HG02884 (cell line): ENCODE measurements around the gene CRK.

Experiments used
- ATAC-seq: cut with Tn5 transposase; IDR thresholded peaks from one replicate; pipeline ENCODE4 v1.9.1; 2021; ENCODE audit warnings: mild to moderate bottlenecking, moderate library complexity; ENCODE audit not compliant: unreplicated experiment

The CRK gene

DNA sequence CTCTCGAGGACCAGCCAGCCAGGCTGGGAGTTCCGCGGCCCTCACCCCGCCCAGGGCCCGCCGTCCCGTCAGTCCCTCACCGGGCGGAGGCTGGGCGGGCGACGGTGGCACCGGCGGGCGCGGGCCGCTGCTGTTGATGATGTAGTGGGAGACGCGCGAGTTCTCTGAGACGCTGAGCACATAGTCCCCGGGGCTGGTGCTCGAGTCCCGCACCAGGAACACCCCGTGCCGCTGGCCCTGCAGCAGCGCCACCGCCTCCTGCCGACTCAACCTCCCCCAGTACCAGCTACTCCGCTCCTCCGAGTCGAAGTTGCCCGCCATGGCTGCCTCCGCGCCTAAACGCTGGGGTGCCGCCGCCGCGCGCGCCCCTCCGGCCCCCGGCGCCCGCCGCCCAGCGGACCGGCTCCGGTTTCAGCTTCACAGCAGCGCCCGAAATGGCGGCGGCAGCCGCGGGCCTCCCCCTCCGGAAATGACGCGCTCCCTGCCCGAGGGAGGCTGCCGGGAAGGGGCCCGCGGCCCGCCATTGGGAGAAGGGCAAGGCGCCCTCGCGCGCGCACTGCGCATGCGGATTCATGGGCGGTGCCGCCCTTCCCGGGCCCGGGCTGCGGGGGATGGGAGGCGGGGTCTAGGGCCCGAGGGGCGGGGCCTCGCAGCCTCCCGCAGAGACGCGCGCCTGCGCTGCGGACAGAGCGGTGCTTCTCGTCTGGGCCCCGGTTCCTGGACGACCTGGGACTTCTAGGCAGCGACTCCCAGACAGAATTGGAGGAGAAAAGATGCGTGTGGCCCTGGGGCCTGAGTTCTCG lies at the start of gene CRK:
CRK (minus strand) TSS at position 436 of the 803 bp plus-strand sequence; CDS start at position 321, 115 bp downstream.
- peak; percentile 56 for ATAC-seq

DNA sequence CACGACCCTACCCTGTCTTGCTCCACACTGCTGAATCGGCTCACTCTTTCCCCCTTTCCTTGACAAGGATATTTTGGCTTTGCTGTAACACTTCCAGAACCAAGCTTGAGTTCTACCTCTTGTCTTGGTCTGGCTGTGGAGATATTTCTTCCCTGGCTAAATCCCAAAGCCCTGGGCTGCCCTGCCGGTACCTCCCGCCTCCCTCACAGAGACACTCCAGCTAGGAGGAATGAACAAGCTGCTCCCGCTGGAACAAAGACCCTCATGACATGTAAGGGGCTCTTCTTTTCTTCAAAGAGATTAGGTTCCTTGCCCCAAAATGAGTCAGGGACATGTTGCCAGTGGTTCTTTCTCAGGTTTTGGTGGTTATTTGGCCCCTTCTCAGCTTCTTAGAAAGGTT lies 49.6 kb upstream of the CRK start:
- no peak for ATAC-seq

DNA sequence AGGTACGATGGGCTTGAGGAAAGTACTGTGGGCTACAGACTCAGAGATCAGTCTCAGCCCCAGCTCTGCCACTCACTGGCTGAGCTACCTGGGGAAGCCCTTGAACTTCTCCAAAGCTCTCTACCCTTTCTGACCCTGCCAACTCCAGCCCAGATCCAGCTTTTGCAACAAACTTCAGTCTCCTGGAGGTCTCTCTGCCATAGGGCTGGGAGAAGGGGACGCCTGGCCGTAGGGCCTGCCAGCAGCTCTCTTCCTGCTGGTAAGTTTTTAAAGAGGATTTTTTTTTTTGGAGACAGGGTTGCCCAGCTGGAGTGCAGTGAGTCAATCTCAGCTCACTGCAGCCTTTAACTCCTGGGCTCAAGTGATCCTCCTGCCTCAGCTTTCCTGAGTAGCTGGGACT lies 48.8 kb upstream of the CRK start:
- no peak for ATAC-seq

DNA sequence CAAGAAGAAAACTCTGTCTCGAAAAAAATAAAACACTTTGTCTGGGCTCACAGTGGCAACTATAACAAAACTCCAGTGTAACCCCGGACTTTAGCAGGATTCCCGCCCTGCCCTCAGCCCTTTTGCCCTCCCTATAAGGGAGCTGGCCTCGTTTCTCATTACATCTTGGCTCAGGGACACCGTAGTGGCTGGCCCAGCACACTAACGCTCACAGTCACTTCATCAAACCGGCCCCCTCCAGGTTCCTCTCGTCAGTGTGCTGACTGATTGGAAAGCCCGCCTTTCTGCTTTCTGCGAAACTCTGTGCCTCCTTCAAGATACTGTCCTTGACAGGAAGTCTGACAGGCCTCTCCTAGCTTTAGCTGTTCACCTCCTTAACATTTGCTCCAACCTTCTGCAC lies 47.7 kb upstream of the CRK start:
- ATAC-seq, result no peak

DNA sequence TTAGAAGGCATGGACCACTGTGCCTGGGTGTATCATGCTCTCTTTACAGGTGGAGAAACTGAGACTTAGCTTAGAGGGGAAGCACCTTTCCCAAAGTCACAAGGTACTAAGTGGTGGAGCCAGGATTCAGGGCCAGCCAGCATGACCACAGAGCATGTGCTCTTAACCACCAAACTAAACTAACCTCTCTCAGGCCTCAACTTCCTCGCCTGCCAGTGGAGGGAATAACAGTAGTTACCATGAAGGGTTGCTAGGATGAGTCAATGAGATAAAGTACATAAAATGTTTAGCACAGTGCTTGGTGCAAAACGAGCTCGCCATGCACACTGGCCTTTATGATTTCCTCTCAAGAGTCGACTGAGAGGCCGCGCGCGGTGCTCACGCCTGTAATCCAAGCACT lies 42.8 kb upstream of the CRK start:
- no peak for ATAC-seq

DNA sequence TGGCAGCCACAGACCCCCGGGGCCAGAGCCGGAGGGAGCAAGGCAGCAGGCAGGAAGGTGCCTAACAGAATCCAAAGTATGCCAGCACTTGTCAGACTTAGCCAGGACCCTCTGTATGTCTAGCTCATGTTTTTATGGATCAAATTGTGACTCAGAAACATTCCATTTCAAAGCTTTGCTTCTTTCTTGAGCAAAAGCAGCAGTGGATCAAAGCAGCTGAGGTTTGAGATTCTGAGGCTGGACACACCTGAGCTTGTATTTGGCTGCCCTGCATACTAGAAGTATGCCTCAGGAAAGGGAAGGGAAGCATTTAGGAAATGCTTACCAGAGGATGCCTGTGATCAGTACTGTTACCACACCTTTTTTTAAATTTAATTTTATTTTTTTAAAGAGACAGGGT lies 42.2 kb upstream of the CRK start:
- no peak for ATAC-seq

DNA sequence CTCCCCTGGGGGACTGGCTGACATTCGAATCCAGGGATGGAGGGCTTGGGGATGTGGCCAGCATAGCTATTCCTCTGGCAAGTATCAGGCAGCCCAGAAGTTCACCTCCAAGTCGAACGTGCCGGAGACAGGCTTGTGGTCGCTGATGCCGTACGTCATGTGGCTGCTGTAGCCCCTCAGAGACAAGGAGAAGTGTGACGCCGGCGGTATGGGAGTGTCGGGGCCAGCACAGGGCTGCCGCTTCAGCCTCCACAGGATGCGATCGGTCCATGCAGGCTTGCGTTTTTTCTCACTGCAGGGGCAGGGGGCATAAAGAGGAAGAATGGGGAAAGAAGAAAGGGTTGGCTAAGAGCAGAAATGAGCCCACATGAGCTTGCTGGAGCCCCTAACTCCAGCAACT lies 41.8 kb upstream of the CRK start:
- ATAC-seq, result no peak

DNA sequence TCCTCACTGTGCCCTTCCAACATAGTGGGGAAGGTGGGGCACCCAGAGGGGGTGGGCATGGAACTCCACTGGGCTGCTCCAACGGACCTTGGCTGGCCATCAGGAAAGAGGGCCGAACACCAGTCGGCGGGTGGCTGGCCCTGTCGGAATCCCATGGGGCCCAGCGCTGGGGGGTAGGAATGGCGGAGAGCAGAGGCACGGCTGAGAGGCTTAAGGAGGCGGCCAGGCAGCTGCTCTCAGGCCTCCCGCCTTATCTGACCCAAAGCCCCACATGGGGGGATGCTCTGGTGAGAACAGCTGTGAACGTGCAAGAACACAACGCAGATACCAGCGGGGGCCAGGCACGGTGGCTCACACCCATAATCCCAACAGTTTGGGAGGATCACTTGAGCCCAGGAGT lies 40.8 kb upstream of the CRK start:
- no peak for ATAC-seq

DNA sequence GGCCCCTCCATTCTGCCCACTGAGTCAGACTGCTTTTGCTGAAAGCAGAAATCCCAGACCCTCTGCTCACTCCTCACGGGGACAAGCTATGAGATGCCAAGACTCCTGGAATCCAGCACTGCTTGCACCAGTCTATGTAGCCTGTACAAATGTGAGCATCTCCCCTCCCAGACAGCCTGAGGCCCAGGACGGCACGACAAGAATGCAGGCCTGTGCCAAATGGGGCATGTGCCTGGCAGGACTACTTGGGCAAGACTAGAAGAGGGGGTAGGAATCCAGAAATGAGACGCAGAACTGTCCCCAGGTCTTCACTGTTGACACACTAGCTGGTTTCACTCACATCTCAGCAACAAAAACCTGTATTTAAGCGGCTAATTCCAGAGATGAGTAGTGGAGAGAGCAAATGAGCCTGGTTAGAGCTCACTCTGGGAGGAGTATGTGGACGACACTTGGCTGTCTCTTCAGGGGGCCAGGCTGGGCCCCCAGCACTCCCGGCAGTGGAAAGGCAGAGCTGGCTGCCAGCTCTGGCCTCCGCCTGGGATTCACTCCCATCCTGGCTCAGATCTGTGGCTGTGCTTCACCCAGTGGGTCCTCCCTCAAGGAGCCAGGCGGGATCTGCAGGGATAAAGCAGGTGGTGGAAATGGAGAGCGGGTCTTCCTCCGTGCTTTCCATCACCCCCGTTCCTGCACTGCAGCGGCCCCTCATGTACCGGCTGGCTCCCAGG lies 39.4 kb upstream of the CRK start:
- no peak for ATAC-seq

DNA sequence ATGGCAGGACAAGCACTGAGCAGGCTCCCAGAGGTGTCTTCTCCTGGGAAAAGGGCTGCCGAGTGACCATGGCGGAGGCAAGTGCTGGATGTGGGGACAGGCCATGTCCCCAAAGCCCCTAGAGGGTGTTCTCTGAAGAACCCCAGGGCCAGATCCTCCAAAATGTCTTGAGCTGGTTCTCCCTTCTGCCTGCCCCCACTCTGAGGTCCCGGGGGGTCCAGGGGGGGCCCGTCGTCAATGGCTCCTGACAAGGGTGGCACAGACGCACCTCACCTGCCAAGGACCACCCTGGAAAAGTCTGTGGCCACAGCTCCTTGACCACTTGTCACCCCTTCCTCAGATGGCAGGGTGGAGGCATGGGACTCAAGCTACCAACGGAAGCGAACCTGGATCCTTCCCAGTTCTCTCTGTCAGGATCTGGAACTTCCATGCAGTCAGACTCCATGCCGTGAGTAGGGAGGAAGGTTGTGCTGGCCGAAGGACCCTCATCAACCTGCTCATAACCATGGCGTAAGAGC lies 38.8 kb upstream of the CRK start:
- no peak for ATAC-seq

DNA sequence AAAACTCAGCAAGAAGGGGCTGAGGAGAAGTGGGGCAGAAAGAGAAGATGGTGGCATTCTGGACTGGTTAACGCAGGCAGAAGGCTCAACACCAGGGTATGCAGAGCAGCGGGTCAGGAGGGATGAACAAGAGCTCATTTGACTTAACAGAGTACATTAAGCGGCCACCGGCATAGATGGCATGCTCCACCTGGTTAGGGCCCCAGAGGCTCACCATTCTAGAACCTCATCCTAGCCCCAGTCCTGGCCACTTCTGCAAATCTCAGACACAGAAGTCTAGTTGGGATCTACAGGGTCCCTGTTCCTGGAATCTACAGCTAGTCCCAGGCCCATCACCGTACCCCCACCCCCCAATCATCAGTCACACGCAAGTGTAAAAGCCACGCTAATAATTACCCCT lies 38.2 kb upstream of the CRK start:
- no peak for ATAC-seq

DNA sequence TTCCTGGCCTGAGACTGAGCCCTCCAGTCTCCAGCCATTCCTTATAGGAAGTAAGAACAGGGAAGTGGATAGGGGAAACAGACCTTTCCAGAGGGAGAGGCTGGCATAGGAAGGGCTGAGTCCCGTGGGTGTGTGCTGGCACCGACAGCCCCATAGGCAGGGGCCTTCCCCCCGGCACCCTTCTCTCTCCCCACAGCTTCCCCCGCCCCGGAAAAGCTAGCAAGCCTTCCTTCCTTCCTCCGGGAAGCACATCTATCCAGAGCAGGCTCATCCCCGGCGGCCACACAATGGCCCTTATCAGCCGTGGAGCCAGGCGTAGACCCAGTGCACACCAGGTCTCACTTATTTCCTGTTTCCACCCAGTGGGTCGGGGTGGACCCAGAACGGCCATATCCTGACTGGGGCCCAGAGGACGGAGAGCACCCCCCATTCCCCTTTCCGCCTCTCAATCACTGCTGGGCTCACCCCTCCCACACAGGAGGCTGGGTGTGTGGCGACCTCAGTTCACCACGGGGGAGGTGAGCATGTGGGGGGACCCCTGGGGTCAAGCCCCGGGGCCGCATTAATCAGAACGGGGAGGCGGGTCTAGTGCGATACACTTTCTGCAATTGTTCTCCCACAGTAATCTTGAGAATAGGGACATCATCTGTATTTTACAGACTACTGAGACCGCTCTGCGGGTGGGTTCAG lies 37.4 kb upstream of the CRK start:
- ATAC-seq, result no peak

DNA sequence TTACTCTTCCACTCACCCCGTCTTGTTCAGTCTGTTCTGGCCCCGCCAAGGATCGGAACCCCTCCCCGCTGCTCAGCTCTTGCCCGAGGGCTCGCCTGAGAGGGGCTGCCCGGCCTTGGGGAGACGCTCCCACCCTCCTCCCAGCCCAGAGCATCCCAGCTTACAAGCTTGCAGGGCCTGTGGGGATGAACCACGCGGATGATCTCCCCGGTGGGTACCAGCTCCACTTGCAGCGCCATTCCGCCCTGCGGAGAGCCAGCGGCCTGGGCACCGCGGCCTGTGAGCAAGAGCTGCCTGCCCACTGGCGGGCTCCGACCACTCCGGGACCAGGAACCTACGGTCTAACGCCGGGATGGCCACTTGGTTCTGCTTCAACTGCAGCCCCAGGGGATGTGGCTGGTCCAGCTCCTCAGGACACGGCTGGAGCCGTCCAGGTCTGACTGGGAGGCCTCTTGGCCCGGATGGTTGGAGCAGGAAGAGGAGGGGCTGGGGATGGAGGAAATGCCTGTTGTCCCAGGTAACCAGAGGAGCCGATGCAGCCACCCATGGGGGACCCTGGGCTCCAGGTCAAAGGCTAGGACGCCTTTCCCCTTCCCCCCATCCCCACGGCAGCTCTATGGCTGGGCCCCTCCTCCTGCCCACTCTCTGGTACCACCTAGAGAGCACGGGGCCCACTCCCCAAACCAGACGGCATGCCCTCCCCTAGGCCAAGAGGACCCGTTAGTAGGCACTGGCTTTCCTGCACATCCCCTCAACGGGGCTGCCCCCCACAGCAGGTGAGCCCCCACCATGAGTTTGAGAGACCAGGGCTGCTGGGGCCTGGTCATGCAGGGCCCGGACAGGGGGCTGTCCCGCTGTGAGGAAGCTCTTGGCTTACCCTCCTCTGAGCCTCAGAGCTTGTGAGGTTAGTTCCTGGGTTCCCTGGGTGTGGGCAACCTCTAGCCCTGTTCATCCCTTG lies 36.5 kb upstream of the CRK start, which contains the start of gene MYO1C:
MYO1C (minus strand) TSS at position 438 of the 958 bp plus-strand sequence; CDS start at position 239, 199 bp downstream.
- ATAC-seq, result no peak

DNA sequence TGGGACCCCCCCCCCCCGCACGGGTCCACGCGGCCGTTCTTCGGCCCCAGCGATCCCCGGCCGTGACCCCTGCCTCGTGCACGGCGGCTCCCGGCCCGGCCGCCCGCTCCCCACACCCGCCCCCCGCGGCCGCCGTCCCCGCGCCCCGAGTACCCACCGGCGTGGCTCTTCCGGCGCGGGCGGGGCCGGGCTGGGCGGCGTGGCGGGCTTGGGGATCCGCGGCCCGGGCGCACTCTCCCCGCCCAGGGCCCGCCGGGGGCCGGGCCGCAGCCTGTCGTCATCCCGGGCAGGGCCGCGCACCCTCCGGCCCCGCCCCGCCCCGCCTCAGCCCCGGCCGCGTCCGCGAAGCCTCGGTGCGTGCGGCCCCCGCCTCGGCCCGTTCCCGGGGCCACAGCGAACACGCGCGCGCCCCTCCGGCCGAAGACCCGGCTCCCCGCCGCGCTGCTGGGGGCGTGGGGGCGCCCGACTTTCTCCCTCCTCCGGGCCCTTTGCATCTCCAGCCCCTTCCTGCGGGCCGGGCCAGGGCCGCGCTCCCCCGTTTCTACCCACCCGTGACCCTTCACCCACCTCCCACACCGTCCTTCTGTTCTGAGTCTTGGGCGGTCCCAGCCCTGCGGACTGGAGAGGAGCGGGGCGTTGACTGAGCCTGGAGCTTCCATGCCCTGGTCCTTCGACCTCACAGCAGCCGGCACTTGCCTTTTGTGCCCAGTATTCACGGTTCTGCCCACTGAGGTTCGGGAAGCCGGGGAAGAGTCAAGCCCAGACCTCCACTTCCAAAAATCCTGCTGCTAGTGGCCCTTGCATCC lies 35.6 kb upstream of the CRK start:
- no peak for ATAC-seq

DNA sequence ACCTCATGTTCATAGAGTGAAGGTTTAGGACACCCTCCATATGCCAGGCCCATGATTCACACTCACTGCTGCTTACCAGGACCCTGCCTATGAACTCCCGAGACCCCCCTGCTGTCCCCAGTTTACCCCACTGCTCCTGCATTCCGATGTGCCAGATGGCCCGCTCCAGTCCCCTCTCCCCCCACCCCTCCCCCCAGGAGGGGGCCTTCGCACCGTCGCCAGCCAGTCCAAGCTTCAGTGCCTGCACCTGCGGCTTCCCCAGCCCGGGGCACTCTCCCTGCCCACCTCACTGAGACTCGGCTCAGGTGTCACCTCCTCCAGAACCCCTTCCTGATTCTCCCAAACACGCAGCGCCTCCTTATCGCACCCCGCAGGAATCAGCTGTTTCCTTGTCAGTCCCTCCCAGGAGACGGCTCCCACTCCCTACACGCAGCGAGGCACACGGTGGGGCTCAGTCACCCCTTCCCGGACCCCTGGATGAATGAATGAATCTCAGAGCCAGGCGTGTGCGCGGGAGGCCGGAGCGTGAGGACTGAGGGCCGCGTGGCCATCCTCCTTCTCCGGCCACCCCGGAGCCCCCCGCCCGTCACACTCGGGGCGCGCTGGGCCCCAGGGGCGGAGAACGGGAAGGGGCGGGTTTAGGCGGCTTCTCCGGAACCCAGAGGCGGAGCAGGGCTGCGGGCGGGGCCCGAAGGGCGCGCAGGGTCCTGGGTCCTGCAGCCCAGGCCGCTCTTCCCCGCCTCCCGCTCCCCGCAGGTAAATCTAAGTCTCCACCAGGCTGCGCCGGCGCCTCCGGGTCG lies 34.8 kb upstream of the CRK start:
- ATAC-seq, result no peak

DNA sequence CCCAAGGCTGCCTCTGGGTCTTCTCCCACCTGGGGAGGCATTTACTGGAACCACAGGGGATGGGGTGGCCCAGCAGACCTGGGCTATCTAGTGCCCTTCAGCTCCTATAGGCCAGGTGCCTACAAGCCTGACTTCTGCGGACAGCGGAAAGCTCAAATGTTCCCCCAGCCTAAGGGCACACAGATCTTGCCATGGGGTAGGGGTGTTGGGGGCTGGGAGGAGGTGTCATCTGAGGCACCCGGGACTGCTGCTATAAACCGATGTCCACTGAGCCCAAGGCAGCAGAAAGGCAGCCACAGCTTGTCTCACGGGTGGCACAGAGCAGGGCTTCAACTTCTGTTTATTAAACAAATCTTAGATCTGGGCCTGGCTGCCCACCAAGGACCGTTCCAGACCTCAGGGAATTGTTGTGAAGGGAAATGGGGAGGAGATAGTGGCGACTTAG lies 32.8 kb upstream of the CRK start:
- no peak for ATAC-seq

DNA sequence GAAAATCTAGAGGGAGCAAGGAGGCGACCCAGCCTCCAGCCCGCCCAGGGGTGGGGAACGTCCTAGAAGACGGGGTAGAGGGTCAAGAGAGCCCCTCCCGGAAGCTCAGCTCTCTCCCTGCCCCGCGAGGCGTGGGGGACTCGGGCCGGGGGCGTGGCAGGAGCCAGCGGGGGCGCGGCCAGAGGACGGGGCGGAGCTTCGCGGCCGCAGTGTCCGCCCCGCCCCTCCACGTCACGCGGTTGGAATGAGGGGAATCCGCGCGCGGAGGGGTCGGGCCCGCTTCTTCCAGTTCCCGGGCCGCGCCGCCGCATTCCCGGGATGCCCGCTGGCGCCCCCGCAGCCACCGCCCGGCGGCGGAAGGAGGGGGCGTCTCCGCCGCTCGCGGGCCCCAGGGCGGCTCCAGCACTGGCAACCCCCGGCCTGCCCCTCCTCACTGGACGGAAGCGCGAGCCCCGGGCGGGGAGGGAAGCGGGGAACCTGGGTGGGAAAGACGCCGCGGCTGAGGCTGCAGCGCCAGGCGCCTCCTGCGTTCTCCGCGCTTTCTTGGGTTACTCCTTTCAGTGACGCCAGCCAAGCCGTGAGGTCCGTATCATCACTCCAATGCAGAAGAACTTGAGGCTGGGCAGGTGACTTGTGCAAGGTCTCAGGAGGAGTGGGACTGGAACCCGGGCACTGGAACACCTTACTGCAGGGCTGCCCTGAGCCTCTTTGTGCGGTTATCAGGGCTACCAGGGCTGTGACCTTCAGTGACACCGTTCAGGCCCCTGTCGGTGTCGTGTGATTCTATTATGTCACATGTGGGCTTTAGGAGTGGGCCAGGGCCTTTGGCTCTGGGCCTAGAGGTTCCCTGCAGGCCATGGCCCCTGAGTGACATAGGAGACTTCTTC lies 32.1 kb upstream of the CRK start:
- no peak for ATAC-seq
